CD14-positive monocyte (primary cell): Measurements from ENCODE around the gene MAU2. TPM values are rescaled to one million over a fixed set of nuclear protein-coding genes. Genes with fewer than 3 reads are reported as not detected.

ENCODE experiments used
- DNase-seq, 3 donors: peaks; one replicate each; pipeline ENCODE4 v3.0.0-alpha.2; 2011 to 2022
- H2AFZ ChIP-seq: 2 replicates; pipeline ENCODE4 v1.6.0; 2012; ENCODE audit warnings: mild to moderate bottlenecking, low read depth, low read length, inconsistent platforms; ENCODE audit not compliant: insufficient read depth, poor library complexity, severe bottlenecking
- H3K27ac ChIP-seq, 2 donors: 1 replicate in 1 of 2; 2 replicates in 1 of 2; pipeline ENCODE4 v1.5.1; 2012 to 2013; ENCODE audit warnings: low read length in 2 of 2, control low read depth in 1 of 2, inconsistent platforms in 1 of 2, low read depth in 1 of 2, mild to moderate bottlenecking in 1 of 2
- H3K27me3 ChIP-seq, 2 donors: one replicate each; pipeline versions ENCODE4 v1.6.0 to v1.6.1; 2011 to 2013; ENCODE audit warnings: low read length in 2 of 2; ENCODE audit not compliant: control insufficient read depth in 2 of 2, insufficient read depth in 2 of 2
- H3K36me3 ChIP-seq, 2 donors: replicated peaks in 1 of 2; 1 replicate in 1 of 2; 2 replicates in 1 of 2; pipeline versions ENCODE4 v1.5.1 to v1.6.1; 2012 to 2013; ENCODE audit warnings: low read length in 2 of 2, control low read depth in 1 of 2, inconsistent platforms in 1 of 2, mild to moderate bottlenecking in 1 of 2; ENCODE audit not compliant: insufficient read depth in 2 of 2, control insufficient read depth in 1 of 2
- H3K4me1 ChIP-seq, 2 donors: 1 replicate in 1 of 2; 2 replicates in 1 of 2; pipeline versions ENCODE4 v1.5.1 to v1.6.1; 2012 to 2013; ENCODE audit warnings: low read length in 2 of 2, control low read depth in 1 of 2, inconsistent platforms in 1 of 2, mild to moderate bottlenecking in 1 of 2, moderate library complexity in 1 of 2; ENCODE audit not compliant: insufficient read depth in 2 of 2, control insufficient read depth in 1 of 2
- H3K4me2 ChIP-seq: replicated peaks from 2 replicates; pipeline ENCODE3; 2012; ENCODE audit warnings: low read length, moderate library complexity, mild to moderate bottlenecking; ENCODE audit not compliant: poor library complexity, severe bottlenecking; ENCODE audit errors: extremely low read depth
- H3K4me3 ChIP-seq, 3 experiments: fragments of 200-600 bp in 1 of 3; sonication (generic) in 1 of 3; replicated peaks in 1 of 3; 1 replicate in 2 of 3; 2 replicates in 1 of 3; pipeline ENCODE4 v1.5.1; 2011 to 2013; ENCODE audit warnings: low read length in 3 of 3, mild to moderate bottlenecking in 3 of 3, control low read depth in 2 of 3, low read depth in 2 of 3, inconsistent platforms in 1 of 3, moderate library complexity in 1 of 3
- H3K79me2 ChIP-seq: 2 replicates; pipeline ENCODE4 v1.6.0; 2012; ENCODE audit warnings: mild to moderate bottlenecking, control low read depth, inconsistent platforms, low read length, moderate library complexity; ENCODE audit not compliant: insufficient read depth
- H3K9ac ChIP-seq: 2 replicates; pipeline ENCODE4 v1.6.0; 2017; ENCODE audit warnings: low read length, mild to moderate bottlenecking; ENCODE audit not compliant: insufficient read depth, poor library complexity, severe bottlenecking
- H3K9me3 ChIP-seq, 2 donors: replicated peaks in 1 of 2; 1 replicate in 1 of 2; 2 replicates in 1 of 2; pipeline versions ENCODE4 v1.5.1 to v1.6.1; 2012 to 2013; ENCODE audit warnings: low read length in 2 of 2, control low read depth in 1 of 2; ENCODE audit not compliant: control insufficient read depth in 1 of 2, insufficient read depth in 1 of 2
- H4K20me1 ChIP-seq: 2 replicates; pipeline ENCODE4 v1.6.0; 2012; ENCODE audit warnings: mild to moderate bottlenecking, low read length, control low read depth, moderate library complexity; ENCODE audit not compliant: insufficient read depth
- H3K27ac Mint-ChIP-seq, 7 donors: one replicate each; pipeline ENCODE4 v1.8.0; 2020; ENCODE audit warnings: mild to moderate bottlenecking in 7 of 7, mixed read lengths in 7 of 7, moderate library complexity in 6 of 7, inconsistent platforms in 2 of 7
- H3K27me3 Mint-ChIP-seq, 3 donors: one replicate each; pipeline ENCODE4 v1.8.0; 2021 to 2022; ENCODE audit warnings: low read depth in 3 of 3, mild to moderate bottlenecking in 3 of 3, mixed read lengths in 3 of 3, moderate library complexity in 3 of 3, inconsistent platforms in 1 of 3
- H3K36me3 Mint-ChIP-seq, 2 donors: one replicate each; pipeline ENCODE4 v1.8.0; 2020; ENCODE audit warnings: mixed read lengths in 2 of 2, inconsistent platforms in 1 of 2, mild to moderate bottlenecking in 1 of 2
- H3K4me1 Mint-ChIP-seq: one replicate; pipeline ENCODE4 v1.8.0; 2020; ENCODE audit warnings: mild to moderate bottlenecking, mixed read lengths
- H3K4me3 Mint-ChIP-seq, 2 donors: one replicate each; pipeline ENCODE4 v1.8.0; 2020; ENCODE audit warnings: mild to moderate bottlenecking in 2 of 2, mixed read lengths in 2 of 2, moderate library complexity in 1 of 2
- H3K9me3 Mint-ChIP-seq, 7 donors: one replicate each; pipeline ENCODE4 v1.8.0; 2020 to 2022; ENCODE audit warnings: mixed read lengths in 7 of 7, mild to moderate bottlenecking in 6 of 7, moderate library complexity in 6 of 7, inconsistent platforms in 2 of 7
- CTCF ChIP-seq: fragments of 200-600 bp; IDR thresholded peaks from one replicate; pipeline ENCODE4 v1.8.0; 2022; ENCODE audit warnings: antibody characterized with exemption, mild to moderate bottlenecking
- WGBS: methylation state at CpG from one replicate; pipeline ENCODE4 v1.1.5; 2013; ENCODE audit warnings: missing lambda C conversion rate; ENCODE audit not compliant: insufficient coverage; 5-methylcytosine and 5-hydroxymethylcytosine counted together
- intact Hi-C, 2 donors: fragments of 100-400 bp; cut with micrococcal nuclease; formaldehyde crosslinking; loops; one replicate each; pipeline versions ENCODE4 v1.15.0 to v1.15.1; 2023
- polyA plus RNA-seq, 3 donors: library from polyadenylated mRNA; depleted of rRNA in 1 of 3; unstranded in 2 of 3; stranded (reverse) in 1 of 3; fragments of 300-500 nt in 2 of 3; fragments of >200 nt in 1 of 3; fragmentation: Illumina TruSeq in 2 of 3; gene quantifications; 1 replicate in 2 of 3; 2 replicates in 1 of 3; pipeline ENCODE4 v1.2.3, GENCODE V29; 2012 to 2021

MAU2 gene
- polyA plus RNA-seq, 3 donors, result 7.4 to 68.4 (median 14.5) TPM

GRCh38 chr19:19280561-19280960 is 40.1 kb upstream of the MAU2 start:
- H3K27me3 Mint-ChIP-seq, result peaks cover 0 to 5% (median 2%) of the 10 kb centered on the region in 3 donors
- H3K4me3 Mint-ChIP-seq, result no peak overlapping the region

GRCh38 chr19:19285686-19286085 is 34.9 kb upstream of the MAU2 start:
- Histone ChIP-seq H3K4me3 (no peak overlapping the region), H2AFZ (no peak overlapping the region), H4K20me1 (no peaks in the 10 kb centered on the region), H3K4me1 (no peaks in the 10 kb centered on the region), H3K4me2 (no peak overlapping the region), H3K36me3 (peaks cover 68 to 96% of the 10 kb centered on the region in 2 donors), H3K9ac (no peak overlapping the region), H3K27ac (no peak overlapping the region), H3K27me3 (no peaks in the 10 kb centered on the region), H3K9me3 (peaks cover 0 to 6% of the 10 kb centered on the region in 2 donors), H3K79me2 (no peaks in the 10 kb centered on the region)
- 98% methylated on average over 9 of the region's 10 CpGs for WGBS
- Mint-ChIP-seq H3K36me3 (peaks cover 63 to 91% of the 10 kb centered on the region in 2 donors), H3K27me3 (peaks cover 0 to 5% (median 2%) of the 10 kb centered on the region in 3 donors), H3K4me1 (no peaks in the 10 kb centered on the region), H3K4me3 (no peak overlapping the region), H3K9me3 (peaks cover 0 to 4% (median 1%) of the 10 kb centered on the region in 7 donors), H3K27ac (no peak overlapping the region)
- DNase-seq, result no peak
- intact Hi-C loops, result no loop called here
- no peak for TF ChIP-seq CTCF

More at GRCh38 chr19:19280561-19280960, 40.1 kb upstream of the MAU2 start:
- no peak overlapping the region for H3K9ac ChIP-seq
- H3K4me3 ChIP-seq, result no peak overlapping the region
- peaks cover 75 to 98% of the 10 kb centered on the region in 2 donors for H3K36me3 ChIP-seq
- H4K20me1 ChIP-seq, result no peaks in the 10 kb centered on the region
- Mint-ChIP-seq H3K27ac (peak overlapping the region in 1 of 7 donors; percentile 21), H3K36me3 (peaks cover 71 to 96% of the 10 kb centered on the region in 2 donors), H3K4me1 (no peaks in the 10 kb centered on the region), H3K9me3 (peaks cover 0 to 4% (median 0%) of the 10 kb centered on the region in 7 donors)
- 96% methylated on average over 13 of the region's 16 CpGs for WGBS
- H3K4me2 ChIP-seq, result no peak overlapping the region
- intact Hi-C loops, result no loop called here
- DNase-seq, result no peak
- no peak overlapping the region for H3K27ac ChIP-seq
- H2AFZ ChIP-seq, result no peak overlapping the region
- H3K79me2 ChIP-seq, result no peaks in the 10 kb centered on the region
- H3K27me3 ChIP-seq, result no peaks in the 10 kb centered on the region
- H3K9me3 ChIP-seq, result peaks cover 0 to 5% of the 10 kb centered on the region in 2 donors
- no peak for TF ChIP-seq CTCF
- H3K4me1 ChIP-seq, result no peaks in the 10 kb centered on the region
